NCI-H187 (cell line): ENCODE data around the gene DNAJA1.
A peak's percentile ranks its signal among the peaks of the same experiment; 100 is the strongest.
"Not testable (repeated sequence)": the region's sequence is repeated elsewhere in the genome, so short reads cannot be mapped to it uniquely, and the experiment has no call there.

ENCODE experiments used
- DNase-seq, 2 experiments: peaks; one replicate each; lab custom pipeline; 2025; lab: John Stamatoyannopoulos, UW

The DNAJA1 gene

DNA sequence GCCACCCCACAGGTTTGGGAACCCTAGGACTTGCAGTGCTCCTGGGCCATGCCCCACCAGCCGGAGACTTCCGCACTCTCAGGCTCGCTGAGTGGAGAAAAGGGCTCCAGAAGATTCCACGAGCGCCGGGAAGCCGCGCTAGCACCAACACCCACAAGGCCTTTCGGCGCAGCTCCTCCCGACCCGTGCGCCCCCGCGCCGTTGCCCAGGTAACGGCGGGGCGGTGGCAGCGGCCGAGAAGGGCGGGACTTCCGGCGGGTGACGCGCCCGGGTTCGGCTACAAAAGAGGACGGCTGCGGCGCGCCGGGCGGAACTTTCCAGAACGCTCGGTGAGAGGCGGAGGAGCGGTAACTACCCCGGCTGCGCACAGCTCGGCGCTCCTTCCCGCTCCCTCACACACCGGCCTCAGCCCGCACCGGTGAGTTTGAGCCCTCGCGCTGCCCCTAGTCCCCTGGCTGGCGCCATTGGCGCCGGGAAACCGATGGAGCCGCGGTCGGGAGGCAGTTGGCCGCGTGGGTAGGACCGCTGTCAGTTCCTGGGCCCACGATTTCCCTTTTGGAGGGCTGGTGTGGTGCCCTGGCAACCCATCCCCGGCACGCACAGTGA is at the start of gene DNAJA1:
Gene DNAJA1 (plus strand): TSS at position 308 of the 606 bp plus-strand sequence. CDS start 1,212 bp downstream, outside the sequence.
- peak; percentile 30 to 85 for DNase-seq

DNA sequence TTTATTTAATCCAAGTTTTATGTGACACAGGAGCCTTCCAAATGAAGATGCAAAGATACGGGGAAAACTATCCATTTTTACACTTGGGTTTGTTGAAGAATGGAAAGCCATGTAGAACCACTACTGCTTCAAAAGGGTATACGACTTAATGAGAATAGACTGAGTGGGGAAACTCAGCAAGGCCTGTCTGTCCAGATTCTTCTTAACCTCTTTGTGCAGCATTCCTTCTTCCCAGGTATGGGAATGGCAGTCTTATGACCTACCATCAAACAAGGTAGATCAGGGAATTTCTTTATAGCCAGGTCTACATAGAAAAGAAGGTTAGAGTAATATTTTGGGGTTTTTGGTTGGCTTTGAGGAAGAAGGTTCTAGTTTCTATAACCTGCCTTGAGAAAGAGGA is 47.0 kb upstream of the DNAJA1 start:
- DNase-seq: no peak

DNA sequence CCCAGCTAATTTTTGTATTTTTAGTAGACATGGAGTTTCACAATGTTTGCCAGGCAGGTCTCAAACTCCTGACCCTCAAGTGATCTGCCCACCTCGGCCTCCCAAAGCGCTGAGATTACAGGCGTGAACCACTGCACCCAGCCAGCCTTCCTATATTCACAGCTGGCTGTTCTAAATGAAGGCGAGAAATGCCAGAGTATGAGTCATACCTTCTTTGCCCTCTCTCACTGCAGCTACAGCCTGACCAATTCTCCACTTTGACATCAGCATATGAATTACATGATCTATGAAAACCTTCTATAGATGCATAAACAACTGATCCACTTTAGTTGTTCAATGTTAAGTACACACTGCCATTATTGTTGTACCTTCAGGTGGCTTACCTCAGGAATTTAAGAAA is 38.1 kb upstream of the DNAJA1 start:
- DNase-seq: no peak

DNA sequence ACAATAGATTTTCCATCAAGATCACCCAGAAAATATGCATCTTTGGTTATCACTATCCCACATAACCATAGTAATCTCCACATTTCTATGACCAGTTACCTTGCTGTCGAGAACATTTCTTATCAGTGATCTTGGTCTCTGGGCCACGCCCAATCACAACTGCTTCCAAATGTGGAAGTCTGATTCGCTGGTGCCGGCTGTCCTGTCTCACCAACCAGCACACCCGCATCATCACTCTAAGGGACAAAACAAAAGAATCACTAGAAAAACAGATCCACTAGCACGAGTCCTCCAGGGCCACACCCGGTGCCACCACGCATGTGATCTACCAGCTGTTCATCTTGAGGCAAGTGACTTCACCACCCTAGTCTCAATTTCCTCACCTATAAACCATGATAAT is 35.4 kb upstream of the DNAJA1 start:
- no peak for DNase-seq

DNA sequence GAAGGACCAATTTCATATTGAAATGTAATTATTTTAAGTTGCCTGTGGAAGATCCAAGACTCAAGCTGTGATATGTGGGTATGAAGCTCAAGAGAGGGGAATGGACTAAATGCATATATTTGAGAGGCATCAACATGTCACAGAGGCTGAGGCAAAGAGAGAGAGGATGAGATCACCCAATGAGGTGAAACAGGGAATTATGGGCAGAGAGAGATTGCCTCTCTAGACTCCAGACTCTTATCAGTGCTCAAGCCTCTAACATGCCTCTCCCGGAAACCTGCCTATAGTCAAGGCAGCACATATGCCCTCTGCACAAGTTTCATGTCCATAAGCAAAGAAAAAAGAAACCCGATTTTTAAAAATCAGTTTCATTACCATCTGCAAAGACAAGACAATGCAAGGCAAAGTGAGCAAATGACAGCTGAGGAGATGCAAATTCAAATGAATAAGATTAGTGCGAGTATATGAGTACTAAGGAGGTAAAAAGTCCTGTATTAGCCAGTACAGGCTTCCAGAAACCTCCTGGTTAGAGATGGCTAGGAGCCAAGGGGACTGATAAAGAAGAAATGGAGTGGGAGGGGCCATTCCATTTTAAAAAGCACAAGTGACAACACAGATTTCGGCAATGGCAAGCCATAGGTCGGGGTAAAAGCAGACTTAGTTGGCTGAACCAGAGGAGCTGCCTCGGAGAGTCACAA is 33.0 kb upstream of the DNAJA1 start:
- no peak for DNase-seq

DNA sequence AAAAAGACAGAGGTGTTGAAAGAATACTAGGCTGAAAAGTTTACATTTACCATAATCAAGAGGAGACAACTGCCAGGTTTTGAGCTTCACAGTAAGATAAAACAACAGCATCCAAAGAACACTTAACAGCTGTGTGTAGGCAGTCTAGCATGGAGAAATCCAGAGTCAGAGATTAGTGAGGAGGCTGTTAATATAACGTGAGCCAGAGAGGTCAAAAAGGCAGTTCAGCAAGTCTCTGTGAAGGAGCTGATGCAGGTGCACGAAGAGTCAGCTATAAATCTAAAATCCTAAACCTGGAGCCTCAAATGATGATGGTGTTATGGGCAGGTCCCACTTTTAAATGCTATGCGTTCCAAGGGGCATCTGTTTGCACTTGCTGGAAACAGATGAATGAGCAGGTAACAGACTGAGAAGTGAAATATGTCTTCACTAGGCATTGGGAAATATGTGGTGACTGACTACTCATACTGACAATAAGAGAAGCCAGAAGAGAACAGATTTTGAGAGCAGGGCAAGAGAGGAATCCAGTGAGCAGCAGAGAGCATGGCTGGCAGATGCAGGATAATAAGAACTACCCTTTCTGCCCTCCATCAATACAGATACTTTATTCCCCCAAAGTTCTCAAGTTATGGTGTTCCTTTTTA is 32.4 kb upstream of the DNAJA1 start:
- no peak for DNase-seq

DNA sequence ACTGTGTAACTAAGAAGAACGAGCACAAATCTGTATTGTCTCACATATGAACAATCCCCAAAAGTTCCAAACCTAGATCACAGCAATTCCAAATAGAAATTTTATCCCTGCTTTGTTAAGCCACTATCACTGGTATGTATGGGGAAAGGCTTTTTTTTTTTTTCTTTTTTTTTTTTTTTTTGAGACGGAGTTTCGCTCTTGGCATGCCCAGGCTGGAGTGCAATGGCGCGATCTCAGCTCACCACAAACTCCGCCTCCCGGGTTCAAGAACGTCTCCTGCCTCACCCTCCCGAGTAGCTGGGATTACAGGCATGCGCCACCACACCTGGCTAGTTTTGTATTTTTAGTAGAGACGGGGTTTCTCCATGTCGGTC is 24.4 kb upstream of the DNAJA1 start:
- DNase-seq: not testable (repeated sequence)

DNA sequence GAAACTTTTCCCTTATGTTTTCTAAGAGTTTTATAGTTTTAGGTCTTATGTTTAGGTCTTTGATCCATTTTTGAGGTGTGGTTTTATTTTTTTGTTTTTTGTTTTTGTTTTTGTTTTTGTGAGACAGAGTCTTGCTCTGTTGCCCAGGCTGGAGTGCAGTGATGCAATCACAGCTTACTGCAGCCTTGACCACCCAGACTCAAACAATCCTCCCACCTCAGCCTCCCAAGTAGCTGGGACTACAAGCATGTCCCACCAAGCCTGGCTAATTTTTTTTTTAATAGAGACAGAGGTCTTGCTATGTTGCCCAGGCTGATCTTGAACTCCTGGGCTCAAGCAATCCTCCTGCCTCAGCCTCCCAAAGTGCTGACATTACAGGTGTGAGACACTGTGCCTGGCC is 19.7 kb upstream of the DNAJA1 start:
- not testable (repeated sequence) for DNase-seq

DNA sequence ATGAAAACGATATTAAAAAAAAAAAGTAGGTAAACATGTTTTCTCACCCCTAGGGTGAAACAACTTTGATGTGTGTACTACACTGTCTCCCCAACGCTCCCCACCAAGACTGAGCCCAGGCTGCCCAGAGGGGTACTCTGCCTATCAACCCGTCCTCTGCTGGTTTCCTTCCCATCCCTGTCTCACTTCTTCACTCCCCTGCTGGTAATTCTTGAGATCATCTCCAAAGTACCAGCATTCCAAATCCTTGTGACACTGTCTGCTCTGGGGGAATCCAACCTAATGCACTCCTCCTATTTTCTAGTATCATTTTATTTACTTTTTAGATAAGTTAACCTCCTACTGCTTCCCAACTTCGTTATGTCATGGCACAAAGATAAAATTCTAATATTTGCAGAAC is 17.3 kb upstream of the DNAJA1 start:
- no peak for DNase-seq

DNA sequence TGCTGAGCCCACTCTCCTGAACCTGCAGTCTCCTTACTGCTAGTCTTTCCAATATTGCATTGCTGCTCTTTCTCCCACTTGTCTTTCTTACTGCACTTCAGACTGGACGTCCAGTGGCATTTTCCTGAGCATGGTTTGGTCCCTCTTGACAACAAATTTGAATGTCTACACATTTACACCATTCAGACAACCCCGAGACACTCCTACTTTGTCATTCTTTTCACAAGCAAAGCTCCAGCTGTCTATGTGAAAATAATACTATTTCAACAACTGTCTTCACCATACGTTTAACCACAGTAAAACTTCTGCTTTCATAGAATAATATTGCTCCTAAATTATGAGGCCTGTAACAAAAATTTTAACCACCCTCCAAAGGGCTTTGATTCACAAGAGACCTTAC is 13.2 kb upstream of the DNAJA1 start:
- no peak for DNase-seq

DNA sequence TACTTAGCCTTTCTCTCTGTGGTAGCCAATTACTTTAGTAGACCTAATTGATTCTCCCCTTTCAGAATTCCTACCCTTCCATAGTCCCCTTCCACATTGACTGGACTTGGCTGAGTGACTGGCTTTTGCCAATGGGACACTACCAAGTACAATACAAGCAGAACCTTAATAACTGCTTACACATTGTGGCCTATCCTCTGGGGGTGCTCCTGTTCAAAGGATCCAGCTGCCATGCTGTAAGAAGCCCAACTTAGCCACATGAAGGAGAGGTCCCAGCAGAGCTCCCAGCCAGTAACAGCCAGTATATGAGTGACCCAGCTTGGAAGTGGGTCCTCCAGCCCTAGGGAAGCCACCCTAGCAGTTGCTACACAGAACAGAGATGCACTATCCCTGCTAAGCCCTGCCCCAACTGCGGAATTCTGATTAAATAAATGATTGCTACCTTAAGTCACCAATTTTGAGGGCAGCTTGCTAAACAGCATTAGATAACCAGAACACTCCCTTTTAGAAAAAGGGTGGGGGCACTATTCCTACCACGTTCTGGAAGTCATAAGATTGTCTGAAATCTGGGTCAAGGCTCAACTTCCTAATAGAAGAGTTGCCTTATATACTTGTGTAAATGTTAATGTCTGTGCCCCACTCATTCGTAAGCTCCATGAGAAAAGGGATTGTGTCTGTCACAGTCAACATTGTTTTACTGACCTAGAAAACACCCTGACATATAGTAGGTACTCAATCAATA is 12.6 kb upstream of the DNAJA1 start:
- no peak for DNase-seq

DNA sequence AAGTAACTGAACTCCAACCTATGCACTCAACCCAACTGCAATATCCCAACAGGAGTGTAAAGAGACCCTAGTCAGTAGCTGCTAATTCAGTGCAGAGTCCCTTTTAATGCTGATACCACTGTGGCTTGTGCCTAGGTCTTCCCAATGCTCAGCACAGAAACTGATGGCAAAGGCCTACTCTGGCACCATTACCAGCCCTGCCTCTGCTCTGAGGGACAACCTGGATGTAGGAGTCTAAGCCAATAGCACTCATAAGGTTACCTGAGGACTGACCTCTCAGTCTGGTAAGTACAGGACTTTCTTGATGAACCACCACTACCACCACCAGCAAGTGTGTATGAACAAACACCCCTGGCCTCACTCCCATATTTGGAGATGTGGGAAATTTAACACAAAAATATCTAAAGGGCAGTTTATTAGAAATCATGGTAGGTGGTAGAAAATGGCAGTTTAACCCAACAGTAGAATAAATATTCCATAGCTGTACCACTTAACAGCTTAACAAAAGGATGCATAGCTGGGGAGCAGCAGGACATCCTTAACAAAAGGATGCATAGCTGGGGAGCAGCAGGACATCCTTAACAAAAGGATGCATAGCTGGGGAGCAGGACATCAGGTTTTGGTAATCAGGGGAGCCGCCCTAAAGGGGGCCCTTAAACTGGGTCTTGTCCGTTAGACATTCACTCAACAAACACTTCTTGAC is 11.0 kb upstream of the DNAJA1 start:
- no peak for DNase-seq

DNA sequence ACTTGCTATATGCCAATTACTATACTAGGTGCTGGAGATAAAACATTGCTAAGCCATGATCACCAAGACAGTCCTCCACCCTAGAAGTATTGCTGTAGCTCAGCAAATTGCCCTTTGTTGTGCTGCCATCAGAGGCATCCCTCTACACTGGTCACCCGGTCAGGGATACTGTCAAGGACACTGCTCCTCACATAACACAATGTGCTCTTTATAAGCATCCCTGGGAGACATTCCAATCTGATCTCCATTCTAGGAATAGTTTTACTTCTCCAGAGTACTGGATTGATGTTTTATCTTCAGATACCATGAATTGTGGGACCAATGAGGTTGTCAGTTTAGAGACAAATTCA is 10.4 kb upstream of the DNAJA1 start:
- DNase-seq: no peak

DNA sequence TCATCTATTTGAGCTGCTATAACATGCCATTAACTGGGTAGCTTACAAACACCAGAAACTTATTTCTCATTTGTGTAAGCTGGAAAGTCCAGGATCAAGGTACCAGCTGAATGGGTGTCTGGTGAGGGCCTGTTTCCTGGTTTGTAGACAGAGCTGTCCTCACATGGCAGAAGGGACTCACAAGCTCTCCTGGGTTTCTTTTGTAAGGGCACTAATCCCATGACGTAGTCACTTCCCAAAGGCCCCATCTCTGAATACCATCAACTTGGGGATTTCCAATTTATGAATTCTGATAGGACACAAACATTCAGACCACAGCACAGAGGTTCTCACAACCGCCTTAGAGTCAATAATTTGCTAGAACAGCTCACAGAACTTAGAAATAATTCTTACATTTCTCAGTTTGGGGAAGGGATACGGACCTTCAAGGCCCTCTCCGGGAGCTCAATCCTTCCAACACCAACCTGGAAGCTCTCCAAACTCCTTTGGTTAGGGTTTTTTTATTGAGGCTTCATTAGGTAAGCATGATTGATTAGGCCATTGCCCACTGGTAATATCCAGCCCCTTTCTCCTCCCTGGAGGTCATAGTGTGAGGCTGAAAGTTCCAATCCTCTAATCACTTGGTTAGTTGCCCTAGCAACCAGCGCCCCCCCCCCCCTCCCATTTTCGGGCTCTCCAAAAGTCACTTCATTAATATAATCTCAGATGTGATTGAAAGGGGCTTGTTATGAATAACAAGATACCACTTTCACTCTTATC is 7.6 kb upstream of the DNAJA1 start:
- DNase-seq: no peak

DNA sequence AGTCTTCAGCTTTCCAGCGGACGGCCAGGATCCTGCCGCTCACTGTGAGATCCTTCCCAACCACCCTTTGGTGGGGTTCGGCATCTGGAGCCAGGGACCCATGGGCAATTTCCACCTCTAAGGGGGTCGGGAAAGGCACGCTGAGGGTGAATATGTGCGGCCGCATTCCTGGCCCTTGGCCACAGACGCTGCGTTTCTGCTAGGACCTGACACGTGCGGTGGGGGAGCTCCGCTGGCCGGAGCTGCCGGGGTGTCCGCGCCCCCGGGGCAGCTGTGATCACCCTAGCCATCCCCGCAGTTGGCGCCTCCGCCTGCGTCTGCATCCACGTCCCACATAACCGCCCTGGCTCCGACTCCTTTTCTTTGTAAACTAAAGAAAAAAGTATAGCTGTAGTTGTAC is 5.3 kb upstream of the DNAJA1 start:
- DNase-seq: no peak

DNA sequence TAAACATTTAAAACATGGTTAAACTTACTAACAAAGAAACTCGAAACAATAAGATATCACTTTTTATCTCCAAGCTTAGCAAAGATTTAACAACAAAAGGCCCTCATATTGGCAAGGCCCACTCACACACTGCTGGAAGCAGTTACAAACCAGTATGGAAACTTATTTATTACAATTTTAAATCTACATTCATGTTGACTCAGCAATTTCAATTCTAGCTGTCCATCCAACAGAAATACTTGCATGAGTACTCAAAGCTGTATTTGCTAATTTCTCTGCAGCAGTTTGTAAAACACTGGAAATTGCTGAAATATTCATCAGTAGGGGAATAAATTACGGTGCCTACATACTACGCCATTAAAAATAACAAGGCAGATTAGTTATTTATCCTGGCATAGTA is 2.8 kb upstream of the DNAJA1 start:
- no peak for DNase-seq

DNA sequence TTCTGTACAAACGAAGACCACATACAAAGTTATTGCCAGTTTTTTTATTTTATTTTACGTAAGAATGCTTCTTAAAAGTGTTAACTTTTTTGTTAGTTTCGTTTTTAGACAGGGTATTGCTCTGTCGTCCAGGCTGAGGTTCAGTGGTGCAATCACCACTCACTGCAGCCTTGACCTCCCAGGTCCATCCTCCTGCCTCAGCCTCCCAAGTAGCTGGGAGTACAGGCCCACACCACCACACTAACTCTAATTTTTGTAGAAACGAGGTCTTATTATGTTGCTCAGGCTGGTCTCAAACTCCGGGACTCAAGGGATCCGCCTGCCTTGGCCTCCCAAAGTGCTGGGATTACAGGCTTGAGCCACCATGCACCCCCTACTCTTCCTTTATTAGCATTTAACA is 2.3 kb upstream of the DNAJA1 start:
- DNase-seq: no peak

DNA sequence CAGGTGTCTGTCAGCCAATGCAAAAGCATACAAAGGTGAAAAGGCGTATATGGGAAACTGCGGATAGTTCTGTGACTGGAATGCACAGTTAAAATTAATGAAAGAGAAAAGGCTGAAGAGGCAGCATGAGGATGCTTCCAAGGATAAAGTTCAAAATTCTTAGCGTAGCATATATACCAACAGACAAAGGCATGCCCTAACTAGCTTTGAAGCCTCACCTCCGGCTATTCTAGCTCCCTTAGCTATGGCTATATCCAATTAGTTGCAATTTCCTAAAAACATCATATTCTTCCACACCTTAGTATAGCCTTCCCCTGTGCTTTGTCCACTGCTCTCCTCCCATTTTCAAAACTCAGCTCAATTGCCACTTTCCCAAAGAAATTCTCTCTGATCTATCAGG is 1.4 kb upstream of the DNAJA1 start:
- DNase-seq: no peak

DNA sequence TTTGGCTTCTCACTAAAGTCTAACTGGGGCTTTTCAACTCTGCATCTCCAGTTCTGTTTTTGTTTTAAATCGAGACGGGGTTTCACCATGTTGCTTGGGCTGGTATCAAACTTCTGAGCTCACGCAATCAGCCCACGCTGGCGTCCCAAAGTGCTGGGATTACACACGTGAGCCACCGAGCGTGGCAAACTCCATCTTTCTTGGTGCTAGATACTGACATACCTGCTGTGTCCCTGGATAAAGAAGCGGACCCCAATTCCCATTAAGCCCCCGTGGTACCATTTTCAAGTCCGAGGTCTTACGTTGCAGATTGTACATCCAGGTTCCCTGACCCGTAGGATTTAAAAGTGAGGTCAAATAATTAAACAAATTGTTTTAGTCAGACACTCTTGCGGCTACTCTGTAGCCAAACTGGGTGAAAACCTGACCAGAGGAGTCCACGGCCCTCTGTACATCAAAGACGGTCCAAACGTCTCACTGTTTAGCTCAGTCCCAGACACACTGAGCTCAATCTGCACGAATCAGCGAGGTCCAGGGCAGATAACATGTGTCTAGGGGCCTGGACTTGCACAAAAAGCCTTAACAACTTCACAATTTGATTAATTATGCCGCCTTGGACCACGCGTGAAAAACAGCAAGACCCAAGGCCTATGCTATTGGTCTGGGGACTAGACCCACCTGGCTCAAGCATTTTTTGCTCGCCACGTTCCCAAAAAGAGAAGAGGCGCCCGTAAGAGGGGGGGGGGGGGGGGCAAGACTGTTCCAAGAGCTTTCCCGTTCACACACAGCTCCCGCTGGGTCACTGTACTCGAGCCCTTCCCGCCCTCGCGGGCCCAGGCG is 727 bp upstream of the DNAJA1 start:
- DNase-seq: no peak

DNA sequence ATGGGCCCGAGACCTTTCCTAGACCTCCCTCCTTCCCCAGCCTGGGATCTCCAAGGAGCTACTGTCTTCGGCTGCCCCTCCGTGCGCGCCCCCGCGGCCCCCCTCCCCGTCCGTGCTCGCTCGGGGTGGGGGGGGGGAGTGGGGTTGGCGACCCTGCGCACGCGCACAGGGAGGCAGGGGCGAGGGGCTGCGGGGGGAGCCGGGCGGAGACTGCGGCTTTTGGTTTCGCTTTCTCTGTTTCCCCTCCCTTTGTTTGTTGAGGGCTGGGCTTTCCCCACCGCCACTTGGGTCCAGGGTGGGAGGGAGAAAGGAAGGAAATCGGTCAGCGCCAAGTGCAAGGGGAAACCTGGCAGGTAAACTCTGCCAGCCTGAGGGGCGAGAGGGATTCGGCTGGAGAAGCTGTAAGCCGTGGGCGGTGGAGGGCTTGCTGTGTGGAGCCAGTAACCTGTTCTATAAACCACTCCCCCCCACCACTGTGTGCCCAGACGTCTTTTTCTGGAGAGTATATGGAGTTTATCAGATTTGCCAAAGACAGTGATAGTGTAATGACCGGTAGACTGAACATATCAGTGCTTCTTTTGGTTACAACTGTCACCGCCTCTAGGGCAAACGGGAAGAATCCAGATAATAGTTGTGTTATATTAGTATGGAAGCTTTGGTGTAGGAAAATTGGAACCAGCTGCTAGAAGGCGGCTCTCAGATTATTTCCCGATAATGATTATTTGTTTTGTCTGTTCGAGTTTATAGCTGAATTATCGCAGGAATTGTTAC is 684 bp downstream of the DNAJA1 start:
- peak; percentile 14 to 29 for DNase-seq
